Measurements from ENCODE around the gene JAM3. TPM values are rescaled to one million over a fixed set of nuclear protein-coding genes. Genes with fewer than 3 reads are reported as not detected.

The JAM3 gene
- total and polyA plus RNA-seq, 2 donors (not counting 1 experiment from before 2014, with no cell fraction given): 13.5 to 29.6 TPM

DNA sequence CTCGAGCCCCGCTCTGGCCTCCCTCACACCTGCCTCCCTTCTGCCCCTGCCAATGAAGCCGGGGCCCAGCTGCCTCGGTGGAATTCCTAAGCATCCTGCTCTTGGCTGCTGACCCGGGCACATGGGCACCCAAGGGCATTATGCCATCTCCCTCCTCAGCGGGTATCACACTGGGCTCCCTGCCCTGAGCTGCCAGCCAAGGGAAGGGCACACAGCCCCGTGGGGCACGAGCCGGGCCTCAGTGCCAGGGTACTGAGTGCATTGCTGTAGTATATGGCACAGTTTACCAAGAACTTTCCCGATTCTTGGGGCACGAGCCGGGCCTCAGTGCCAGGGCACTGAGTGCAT lies 43.8 kb upstream of the JAM3 start:
- Histone ChIP-seq H3K9ac (ENCODE audit: low read length) (no peak overlapping the region), H3K27ac (ENCODE audit: low read length in 2 of 2) (no peak overlapping the region), H3K36me3 (replicated peaks in 1 of 2; ENCODE audit: control extremely low read depth in 1 of 2, control insufficient read depth in 1 of 2, extremely low read depth in 1 of 2, insufficient read depth in 2 of 2, low read length in 1 of 2) (no peaks in the 10 kb centered on the region), H2AFZ (ENCODE audit: insufficient read depth, low read depth, low read length, poor library complexity, severe bottlenecking) (no peak overlapping the region), H4K20me1 (ENCODE audit: control insufficient read depth, insufficient read depth, low read length, poor library complexity, severe bottlenecking) (no peaks in the 10 kb centered on the region), H3K4me1 (ENCODE audit: control insufficient read depth in 2 of 2, insufficient read depth in 2 of 2, low read length in 2 of 2) (no peaks in the 10 kb centered on the region), H3K4me2 (replicated peaks; ENCODE audit: low read depth, low read length, poor library complexity, severe bottlenecking) (no peak overlapping the region), H3K27me3 (replicated peaks in 1 of 4; ENCODE audit: control extremely low read depth in 1 of 4, control insufficient read depth in 3 of 4, insufficient read depth in 4 of 4, low read length in 3 of 4) (peaks cover 0 to 21% (median under 1%) of the 10 kb centered on the region in 4 experiments), H3K9me3 (ENCODE audit: control extremely low read depth in 1 of 3, control insufficient read depth in 2 of 3, insufficient read depth in 1 of 3, low read length in 2 of 3) (peaks cover 0 to 2% (median 0%) of the 10 kb centered on the region in 3 donors), H3K4me3 (ENCODE audit: control extremely low read depth in 1 of 5, extremely low read depth in 1 of 5, insufficient read depth in 1 of 5, low read depth in 2 of 5, low read length in 4 of 5) (no peak overlapping the region), H3K79me2 (ENCODE audit: control insufficient read depth, insufficient read depth, low read length) (no peaks in the 10 kb centered on the region)
- DNase-seq (no peak), ATAC-seq (ENCODE audit: low read depth) (no peak)
- Mint-ChIP-seq H3K27me3 (peaks cover 17% of the 10 kb centered on the region), H3K4me3 (no peak overlapping the region), H3K27ac (no peak overlapping the region), H3K9me3 (ENCODE audit: insufficient read depth) (no peaks in the 10 kb centered on the region), H3K4me1 (no peaks in the 10 kb centered on the region)
- no peak for TF ChIP-seq EZH2 (IDR thresholded peaks at IDR 0.05; ENCODE audit: borderline replicate concordance, insufficient read depth, low read depth, low read length, poor library complexity, severe bottlenecking)
- TF ChIP-seq, protein P1, sequence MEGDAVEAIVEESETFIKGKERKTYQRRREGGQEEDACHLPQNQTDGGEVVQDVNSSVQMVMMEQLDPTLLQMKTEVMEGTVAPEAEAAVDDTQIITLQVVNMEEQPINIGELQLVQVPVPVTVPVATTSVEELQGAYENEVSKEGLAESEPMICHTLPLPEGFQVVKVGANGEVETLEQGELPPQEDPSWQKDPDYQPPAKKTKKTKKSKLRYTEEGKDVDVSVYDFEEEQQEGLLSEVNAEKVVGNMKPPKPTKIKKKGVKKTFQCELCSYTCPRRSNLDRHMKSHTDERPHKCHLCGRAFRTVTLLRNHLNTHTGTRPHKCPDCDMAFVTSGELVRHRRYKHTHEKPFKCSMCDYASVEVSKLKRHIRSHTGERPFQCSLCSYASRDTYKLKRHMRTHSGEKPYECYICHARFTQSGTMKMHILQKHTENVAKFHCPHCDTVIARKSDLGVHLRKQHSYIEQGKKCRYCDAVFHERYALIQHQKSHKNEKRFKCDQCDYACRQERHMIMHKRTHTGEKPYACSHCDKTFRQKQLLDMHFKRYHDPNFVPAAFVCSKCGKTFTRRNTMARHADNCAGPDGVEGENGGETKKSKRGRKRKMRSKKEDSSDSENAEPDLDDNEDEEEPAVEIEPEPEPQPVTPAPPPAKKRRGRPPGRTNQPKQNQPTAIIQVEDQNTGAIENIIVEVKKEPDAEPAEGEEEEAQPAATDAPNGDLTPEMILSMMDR (IDR thresholded peaks at IDR 0.05): no peak
- intact Hi-C loops (cut with micrococcal nuclease): no loop called here
- WGBS (ENCODE audit: insufficient coverage): 95% methylated on average over 9 of the region's 12 CpGs
- POLR2A ChIA-PET: no interaction called here
- CTCF ChIA-PET: interaction anchor here (1.2 kb wide), 1 partner anchor 25 kb away, joined by 5 read pairs; no protein-coding TSS in a partner anchor

DNA sequence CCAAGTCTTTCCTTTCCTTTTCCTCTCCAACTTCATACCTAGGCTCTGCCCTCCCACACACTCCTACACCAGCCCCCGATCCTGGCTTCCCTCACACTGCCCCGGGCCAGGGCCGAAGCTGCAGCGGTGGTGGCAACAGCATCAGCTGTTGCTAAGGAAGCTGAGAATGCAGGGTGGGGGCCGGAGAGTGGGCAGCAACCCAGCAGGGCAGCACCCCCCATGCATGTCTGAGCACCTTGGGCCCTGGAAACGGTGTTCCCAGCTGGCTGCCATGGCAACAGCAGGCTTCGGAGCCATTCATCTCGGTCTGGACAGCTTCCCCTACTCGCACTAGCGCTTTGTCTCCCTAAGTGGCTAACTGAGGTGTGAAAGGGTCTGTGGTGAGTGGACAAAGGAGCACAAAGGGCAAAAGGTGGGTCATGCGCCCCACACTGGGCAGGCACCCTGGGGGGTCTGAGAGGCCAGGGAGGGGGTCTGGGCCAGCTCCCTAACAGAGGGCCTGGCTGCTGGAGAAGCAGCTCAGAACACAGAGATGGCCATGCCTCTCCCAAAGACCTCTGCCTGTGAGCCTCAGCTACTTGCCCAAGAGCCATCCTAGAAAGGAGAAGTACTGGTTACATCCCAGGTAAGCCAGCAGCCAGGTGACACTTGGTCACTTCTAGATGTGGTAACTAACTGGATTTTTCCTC lies 42.1 kb upstream of the JAM3 start:
- Mint-ChIP-seq H3K27ac (no peak overlapping the region), H3K27me3 (peaks cover 32% of the 10 kb centered on the region), H3K9me3 (ENCODE audit: insufficient read depth) (no peaks in the 10 kb centered on the region), H3K4me1 (no peaks in the 10 kb centered on the region), H3K4me3 (no peak overlapping the region)
- 43% methylated on average over 10 of the region's 11 CpGs for WGBS (ENCODE audit: insufficient coverage)
- ChIA-PET POLR2A (no interaction called here), CTCF (interaction anchor here (1.0 to 1.2 kb wide), 2 partner anchors 23 to 72 kb away, joined by 3 read pairs; no protein-coding TSS in a partner anchor)
- intact Hi-C loops (cut with micrococcal nuclease): no loop called here
- H3K79me2 ChIP-seq (ENCODE audit: control insufficient read depth, insufficient read depth, low read length): no peaks in the 10 kb centered on the region
- no peaks in the 10 kb centered on the region for H3K9me3 ChIP-seq (ENCODE audit: control extremely low read depth in 1 of 3, control insufficient read depth in 2 of 3, insufficient read depth in 1 of 3, low read length in 2 of 3)
- ATAC-seq (ENCODE audit: low read depth) (no peak), DNase-seq (no peak)
- peaks cover 0 to 22% (median 2%) of the 10 kb centered on the region in 4 experiments for H3K27me3 ChIP-seq (replicated peaks in 1 of 4; ENCODE audit: control extremely low read depth in 1 of 4, control insufficient read depth in 3 of 4, insufficient read depth in 4 of 4, low read length in 3 of 4)
- no peak for TF ChIP-seq EZH2 (IDR thresholded peaks at IDR 0.05; ENCODE audit: borderline replicate concordance, insufficient read depth, low read depth, low read length, poor library complexity, severe bottlenecking)
- TF ChIP-seq, protein P1 (IDR thresholded peaks at IDR 0.05): no peak
- H3K4me2 ChIP-seq (replicated peaks; ENCODE audit: low read depth, low read length, poor library complexity, severe bottlenecking): no peak overlapping the region
- no peak overlapping the region for H3K27ac ChIP-seq (ENCODE audit: low read length in 2 of 2)
- H3K4me1 ChIP-seq (ENCODE audit: control insufficient read depth in 2 of 2, insufficient read depth in 2 of 2, low read length in 2 of 2): no peaks in the 10 kb centered on the region
- H2AFZ ChIP-seq (ENCODE audit: insufficient read depth, low read depth, low read length, poor library complexity, severe bottlenecking): no peak overlapping the region
- H3K9ac ChIP-seq (ENCODE audit: low read length): no peak overlapping the region
- H4K20me1 ChIP-seq (ENCODE audit: control insufficient read depth, insufficient read depth, low read length, poor library complexity, severe bottlenecking): no peaks in the 10 kb centered on the region
- H3K36me3 ChIP-seq (replicated peaks in 1 of 2; ENCODE audit: control extremely low read depth in 1 of 2, control insufficient read depth in 1 of 2, extremely low read depth in 1 of 2, insufficient read depth in 2 of 2, low read length in 1 of 2): no peaks in the 10 kb centered on the region
- no peak overlapping the region for H3K4me3 ChIP-seq (ENCODE audit: control extremely low read depth in 1 of 5, extremely low read depth in 1 of 5, insufficient read depth in 1 of 5, low read depth in 2 of 5, low read length in 4 of 5)

Measured in B cell (primary cell).